ENCODE results near the gene ATP5MC2.

The ATP5MC2 gene

DNA sequence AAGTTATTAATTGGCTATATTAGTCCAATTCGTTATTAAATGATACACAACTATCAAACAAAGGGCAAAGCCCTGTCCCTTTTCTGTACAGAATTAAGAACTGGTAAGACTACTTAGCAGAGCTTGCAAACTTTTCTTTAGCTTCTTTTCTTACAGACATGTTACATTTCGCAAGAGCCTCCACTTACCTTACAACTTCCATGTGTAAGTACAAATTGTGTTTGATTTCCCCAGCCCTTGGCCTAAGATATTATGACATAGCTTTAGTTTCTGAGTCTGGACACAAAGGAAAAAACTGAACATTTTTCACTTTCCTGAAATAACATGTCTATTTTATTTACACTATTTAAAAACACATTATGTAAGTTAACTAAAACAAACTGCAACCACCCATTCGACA, 51.4 kb downstream of the ATP5MC2 start:
- H3K36me3 Mint-ChIP-seq (ENCODE audit: low read depth) = peaks cover 3% of the 10 kb centered on the region
- peak overlapping the region; percentile 94 to 98 (median 98) for H3K4me3 Mint-ChIP-seq
- peak overlapping the region; percentile 89 to 99 (median 92) for H3K27ac Mint-ChIP-seq
- peaks cover 37% of the 10 kb centered on the region for H3K4me1 Mint-ChIP-seq
- H3K9me3 Mint-ChIP-seq = no peaks in the 10 kb centered on the region
- H3K27me3 Mint-ChIP-seq (ENCODE audit: low read depth) = no peaks in the 10 kb centered on the region
- no peak for TF ChIP-seq CTCF (IDR thresholded peaks at IDR 0.05; ENCODE audit: unreplicated experiment in 3 of 3)

DNA sequence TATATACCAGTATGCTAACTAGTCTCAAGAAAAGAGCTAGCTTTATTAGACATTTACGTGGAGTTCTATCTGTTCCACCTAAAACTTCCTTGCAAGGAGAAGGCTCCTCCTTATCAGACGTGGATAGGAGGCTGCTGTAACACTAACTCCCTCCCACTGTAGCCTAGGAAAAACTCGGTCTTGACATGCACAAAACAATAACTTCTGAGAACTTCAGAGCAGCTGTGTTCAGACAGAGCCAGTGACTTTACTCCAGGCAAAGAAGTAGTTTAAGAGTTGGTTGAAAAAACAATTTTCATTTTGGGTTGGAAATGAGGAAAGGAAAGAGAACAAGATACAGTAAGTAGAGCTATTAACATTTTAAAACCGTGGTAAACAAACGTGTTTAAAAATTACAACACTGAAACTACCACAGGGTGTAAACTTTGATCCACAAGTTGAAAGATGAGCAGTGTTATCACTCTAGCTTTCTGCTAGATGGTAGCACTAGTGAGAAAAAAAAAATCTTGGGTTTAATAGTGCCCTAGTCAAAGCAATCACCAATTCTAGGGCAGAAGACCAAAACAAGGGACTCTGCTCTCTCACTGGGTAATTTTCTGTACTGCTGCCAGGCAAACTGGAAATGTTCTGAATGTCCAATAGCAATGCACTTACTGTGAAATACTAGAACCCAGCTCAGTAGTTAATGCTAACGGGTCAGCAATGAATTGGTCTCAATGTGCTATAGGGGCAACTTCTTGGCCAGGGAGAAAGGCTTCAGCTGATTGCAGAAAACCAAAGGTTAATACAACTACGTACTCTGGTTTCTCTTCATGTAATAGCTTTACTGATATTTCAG, 52.1 kb downstream of the ATP5MC2 start:
- Mint-ChIP-seq H3K27ac (peak overlapping the region; percentile 89 to 99 (median 92)), H3K9me3 (no peaks in the 10 kb centered on the region), H3K4me1 (peaks cover 37% of the 10 kb centered on the region), H3K27me3 (ENCODE audit: low read depth) (no peaks in the 10 kb centered on the region), H3K36me3 (ENCODE audit: low read depth) (peaks cover 3% of the 10 kb centered on the region), H3K4me3 (peak overlapping the region; percentile 94 to 98 (median 98))
- no peak for TF ChIP-seq CTCF (IDR thresholded peaks at IDR 0.05; ENCODE audit: unreplicated experiment in 3 of 3)

GRCh38 chr12:53622724-53623123, 53.2 kb downstream of the ATP5MC2 start:
- Mint-ChIP-seq H3K36me3 (ENCODE audit: low read depth) (peaks cover 11% of the 10 kb centered on the region), H3K27me3 (ENCODE audit: low read depth) (no peaks in the 10 kb centered on the region), H3K9me3 (no peaks in the 10 kb centered on the region), H3K27ac (peak overlapping the region; percentile 38 to 99 (median 89)), H3K4me3 (peak overlapping the region in 1 of 3 experiments; percentile 94), H3K4me1 (peaks cover 47% of the 10 kb centered on the region)
- no peak for TF ChIP-seq CTCF (IDR thresholded peaks at IDR 0.05; ENCODE audit: unreplicated experiment in 3 of 3)

GRCh38 chr12:53618275-53618674, 57.6 kb downstream of the ATP5MC2 start:
- TF ChIP-seq CTCF (IDR thresholded peaks at IDR 0.05; ENCODE audit: unreplicated experiment in 3 of 3) = no peak
- Mint-ChIP-seq H3K9me3 (no peaks in the 10 kb centered on the region), H3K27ac (peak overlapping the region; percentile 78 to 87 (median 87)), H3K27me3 (ENCODE audit: low read depth) (no peaks in the 10 kb centered on the region), H3K4me1 (peaks cover 17% of the 10 kb centered on the region), H3K36me3 (ENCODE audit: low read depth) (peaks cover 27% of the 10 kb centered on the region), H3K4me3 (peak overlapping the region in 2 of 3 experiments; percentile 14 to 39)

- H3K4me1 Mint-ChIP-seq = peaks cover 17% of the 10 kb centered on the region
- H3K9me3 Mint-ChIP-seq = no peaks in the 10 kb centered on the region
- H3K36me3 Mint-ChIP-seq (ENCODE audit: low read depth) = peaks cover 27% of the 10 kb centered on the region
- peak overlapping the region in 1 of 3 experiments; percentile 42 for H3K4me3 Mint-ChIP-seq
- no peaks in the 10 kb centered on the region for H3K27me3 Mint-ChIP-seq (ENCODE audit: low read depth)
- peak overlapping the region; percentile 78 to 87 (median 87) for H3K27ac Mint-ChIP-seq
- no peak for TF ChIP-seq CTCF (IDR thresholded peaks at IDR 0.05; ENCODE audit: unreplicated experiment in 3 of 3)
Observed at GRCh38 chr12:53617700-53618099, 58.2 kb downstream of the ATP5MC2 start.

DNA sequence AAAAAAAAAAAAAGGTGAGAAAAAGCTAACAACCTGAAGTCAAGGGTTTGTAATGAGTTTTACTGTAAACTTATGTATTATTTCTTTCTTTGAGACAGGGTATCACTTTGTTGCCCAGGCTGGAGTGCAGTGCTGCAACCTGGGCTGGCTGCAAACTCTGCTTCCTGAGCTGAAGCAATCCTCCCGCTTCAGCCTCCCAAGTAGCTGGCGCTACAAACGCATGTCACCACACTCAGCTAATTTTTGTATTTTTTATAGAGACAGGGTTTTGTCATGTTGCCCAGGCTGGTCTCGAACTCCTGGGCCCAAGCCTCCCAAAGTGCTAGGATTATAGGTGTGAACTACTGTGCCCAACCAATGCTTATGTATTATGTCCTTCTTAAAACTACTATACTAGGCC, 58.9 kb downstream of the ATP5MC2 start:
- H3K4me3 Mint-ChIP-seq = no peak overlapping the region
- peaks cover 27% of the 10 kb centered on the region for H3K36me3 Mint-ChIP-seq (ENCODE audit: low read depth)
- H3K9me3 Mint-ChIP-seq = no peaks in the 10 kb centered on the region
- no peaks in the 10 kb centered on the region for H3K27me3 Mint-ChIP-seq (ENCODE audit: low read depth)
- H3K4me1 Mint-ChIP-seq = peaks cover 17% of the 10 kb centered on the region
- TF ChIP-seq CTCF (IDR thresholded peaks at IDR 0.05; ENCODE audit: unreplicated experiment in 3 of 3) = no peak
- no peak overlapping the region for H3K27ac Mint-ChIP-seq
